Measurements from ENCODE around the gene TOMM40L. TPM values are rescaled to one million over a fixed set of nuclear protein-coding genes. Genes with fewer than 3 reads are reported as not detected.

The TOMM40L gene
- total RNA-seq, 1 experiment from 2014 or later = 9.2 TPM

DNA sequence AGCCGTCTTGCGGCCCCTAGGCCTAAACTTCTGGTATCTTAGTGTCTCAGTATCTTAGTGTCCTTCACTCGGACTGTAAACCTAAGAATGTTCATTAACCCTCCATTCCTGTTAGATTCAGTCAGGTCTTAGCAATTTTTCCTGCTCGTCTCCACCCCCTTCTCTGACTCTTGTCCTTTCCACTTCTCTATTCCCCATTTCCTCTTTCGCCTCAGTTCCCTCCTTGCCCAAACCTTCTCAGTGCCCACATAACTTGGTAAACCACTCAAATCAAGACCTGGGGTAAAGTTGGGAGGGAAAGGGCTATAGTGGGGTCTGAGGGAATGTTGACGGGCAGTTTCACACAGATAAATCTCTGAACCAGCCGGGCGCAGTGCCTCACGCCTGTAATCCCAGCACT is 11.5 kb upstream of the TOMM40L start:
- no peak overlapping the region for H3K4me3 ChIP-seq (ENCODE audit: low read depth in 2 of 2, low read length in 2 of 2)
- no peaks in the 10 kb centered on the region for H3K9me3 ChIP-seq (ENCODE audit: control insufficient read depth, insufficient read depth, low read depth, low read length)
- ChIA-PET POLR2A (no interaction called here), CTCF (no interaction called here)
- intact Hi-C loops (cut with micrococcal nuclease; ENCODE audit: unreplicated experiment) = no loop called here
- no peak for ATAC-seq
- H3K27me3 ChIP-seq (ENCODE audit: control insufficient read depth, insufficient read depth, low read length) = no peaks in the 10 kb centered on the region
- H3K27ac ChIP-seq (ENCODE audit: low read length) = no peak overlapping the region
- peaks cover 20% of the 10 kb centered on the region for H3K36me3 ChIP-seq (ENCODE audit: control insufficient read depth, insufficient read depth, low read length)
- in situ Hi-C loops (cut with HindIII; ENCODE audit: low pct_unique_long_range_greater_than_20kb, low sequenced_read_pairs) = loop anchor here (25.0 kb wide), 1 partner anchor 173 kb away; no protein-coding TSS in a partner anchor
- no TSS peak for BruUV-seq (replicated peaks)
- TF ChIP-seq, protein P1, sequence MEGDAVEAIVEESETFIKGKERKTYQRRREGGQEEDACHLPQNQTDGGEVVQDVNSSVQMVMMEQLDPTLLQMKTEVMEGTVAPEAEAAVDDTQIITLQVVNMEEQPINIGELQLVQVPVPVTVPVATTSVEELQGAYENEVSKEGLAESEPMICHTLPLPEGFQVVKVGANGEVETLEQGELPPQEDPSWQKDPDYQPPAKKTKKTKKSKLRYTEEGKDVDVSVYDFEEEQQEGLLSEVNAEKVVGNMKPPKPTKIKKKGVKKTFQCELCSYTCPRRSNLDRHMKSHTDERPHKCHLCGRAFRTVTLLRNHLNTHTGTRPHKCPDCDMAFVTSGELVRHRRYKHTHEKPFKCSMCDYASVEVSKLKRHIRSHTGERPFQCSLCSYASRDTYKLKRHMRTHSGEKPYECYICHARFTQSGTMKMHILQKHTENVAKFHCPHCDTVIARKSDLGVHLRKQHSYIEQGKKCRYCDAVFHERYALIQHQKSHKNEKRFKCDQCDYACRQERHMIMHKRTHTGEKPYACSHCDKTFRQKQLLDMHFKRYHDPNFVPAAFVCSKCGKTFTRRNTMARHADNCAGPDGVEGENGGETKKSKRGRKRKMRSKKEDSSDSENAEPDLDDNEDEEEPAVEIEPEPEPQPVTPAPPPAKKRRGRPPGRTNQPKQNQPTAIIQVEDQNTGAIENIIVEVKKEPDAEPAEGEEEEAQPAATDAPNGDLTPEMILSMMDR (IDR thresholded peaks at IDR 0.05) = no peak
- TF ChIP-seq, protein P2, sequence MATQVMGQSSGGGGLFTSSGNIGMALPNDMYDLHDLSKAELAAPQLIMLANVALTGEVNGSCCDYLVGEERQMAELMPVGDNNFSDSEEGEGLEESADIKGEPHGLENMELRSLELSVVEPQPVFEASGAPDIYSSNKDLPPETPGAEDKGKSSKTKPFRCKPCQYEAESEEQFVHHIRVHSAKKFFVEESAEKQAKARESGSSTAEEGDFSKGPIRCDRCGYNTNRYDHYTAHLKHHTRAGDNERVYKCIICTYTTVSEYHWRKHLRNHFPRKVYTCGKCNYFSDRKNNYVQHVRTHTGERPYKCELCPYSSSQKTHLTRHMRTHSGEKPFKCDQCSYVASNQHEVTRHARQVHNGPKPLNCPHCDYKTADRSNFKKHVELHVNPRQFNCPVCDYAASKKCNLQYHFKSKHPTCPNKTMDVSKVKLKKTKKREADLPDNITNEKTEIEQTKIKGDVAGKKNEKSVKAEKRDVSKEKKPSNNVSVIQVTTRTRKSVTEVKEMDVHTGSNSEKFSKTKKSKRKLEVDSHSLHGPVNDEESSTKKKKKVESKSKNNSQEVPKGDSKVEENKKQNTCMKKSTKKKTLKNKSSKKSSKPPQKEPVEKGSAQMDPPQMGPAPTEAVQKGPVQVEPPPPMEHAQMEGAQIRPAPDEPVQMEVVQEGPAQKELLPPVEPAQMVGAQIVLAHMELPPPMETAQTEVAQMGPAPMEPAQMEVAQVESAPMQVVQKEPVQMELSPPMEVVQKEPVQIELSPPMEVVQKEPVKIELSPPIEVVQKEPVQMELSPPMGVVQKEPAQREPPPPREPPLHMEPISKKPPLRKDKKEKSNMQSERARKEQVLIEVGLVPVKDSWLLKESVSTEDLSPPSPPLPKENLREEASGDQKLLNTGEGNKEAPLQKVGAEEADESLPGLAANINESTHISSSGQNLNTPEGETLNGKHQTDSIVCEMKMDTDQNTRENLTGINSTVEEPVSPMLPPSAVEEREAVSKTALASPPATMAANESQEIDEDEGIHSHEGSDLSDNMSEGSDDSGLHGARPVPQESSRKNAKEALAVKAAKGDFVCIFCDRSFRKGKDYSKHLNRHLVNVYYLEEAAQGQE (IDR thresholded peaks at IDR 0.05; ENCODE audit: insufficient read depth in 1 of 2, low read depth in 2 of 2, low read length in 1 of 2) = no peak
- TF ChIP-seq SIN3A (IDR thresholded peaks at IDR 0.05; ENCODE audit: borderline replicate concordance, insufficient read depth, low read depth, low read length) (no peak), TCF7L2 (IDR thresholded peaks at IDR 0.05; ENCODE audit: low read depth, low read length) (no peak), POLR2AphosphoS5 (IDR thresholded peaks at IDR 0.05; ENCODE audit: low read depth, low read length) (no peak)
- no peak for DNase-seq (ENCODE audit: low read depth, low spot score)
- no peaks in the 10 kb centered on the region for H3K4me1 ChIP-seq (ENCODE audit: control insufficient read depth, insufficient read depth, low read length)

DNA sequence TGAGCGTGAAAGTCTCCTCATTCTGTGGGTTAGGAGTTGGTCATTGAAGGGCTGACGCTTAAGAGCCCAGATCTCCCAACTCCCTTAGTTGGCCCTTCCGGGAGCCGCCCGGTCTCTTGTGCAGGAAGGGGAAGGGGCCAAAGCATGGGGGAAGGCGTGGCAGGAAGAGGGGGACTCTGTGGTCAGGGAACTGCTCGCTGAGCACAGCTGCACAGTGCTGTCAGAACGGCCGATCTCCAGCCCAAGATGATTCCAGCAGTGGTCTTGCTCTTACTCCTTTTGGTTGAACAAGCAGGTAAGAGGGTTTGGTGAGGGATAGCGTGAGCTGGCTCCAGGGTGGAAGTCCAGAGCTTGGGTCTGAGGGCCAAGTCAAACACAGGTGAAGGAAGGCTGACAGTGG is 10.8 kb upstream of the TOMM40L start, which contains the start of gene FCER1G:
TSS of gene FCER1G (plus strand) at position 220 of the 400 bp plus-strand sequence. CDS start at position 247, 27 bp downstream.
- POLR2A ChIA-PET = no interaction called here
- Histone ChIP-seq H3K4me3 (ENCODE audit: low read depth in 2 of 2, low read length in 2 of 2) (no peak within 1 kb of the TSS), H3K27ac (ENCODE audit: low read length) (no peak within 1 kb of the TSS), H3K36me3 (ENCODE audit: control insufficient read depth, insufficient read depth, low read length) (peaks cover 14% of the 10 kb centered on the region), H3K27me3 (ENCODE audit: control insufficient read depth, insufficient read depth, low read length) (no peaks in the 10 kb centered on the region), H3K4me1 (ENCODE audit: control insufficient read depth, insufficient read depth, low read length) (no peaks in the 10 kb centered on the region), H3K9me3 (ENCODE audit: control insufficient read depth, insufficient read depth, low read depth, low read length) (no peaks in the 10 kb centered on the region)
- intact Hi-C loops (cut with micrococcal nuclease; ENCODE audit: unreplicated experiment) = no loop called here
- no peak for ATAC-seq
- no peak for TF ChIP-seq SIN3A (IDR thresholded peaks at IDR 0.05; ENCODE audit: borderline replicate concordance, insufficient read depth, low read depth, low read length)
- TF ChIP-seq TCF7L2 (IDR thresholded peaks at IDR 0.05; ENCODE audit: low read depth, low read length) = no peak
- TF ChIP-seq POLR2AphosphoS5 (IDR thresholded peaks at IDR 0.05; ENCODE audit: low read depth, low read length) = peak; percentile 53; the same call in 1 of the 2 replicates
- TF ChIP-seq, protein P2 (IDR thresholded peaks at IDR 0.05; ENCODE audit: insufficient read depth in 1 of 2, low read depth in 2 of 2, low read length in 1 of 2) = no peak
- TF ChIP-seq, protein P1 (IDR thresholded peaks at IDR 0.05) = no peak
- CTCF ChIA-PET = interaction anchor here (0.5 kb wide), 1 partner anchor 193 kb away, joined by 3 read pairs; no protein-coding TSS in a partner anchor
- in situ Hi-C loops (cut with HindIII; ENCODE audit: low pct_unique_long_range_greater_than_20kb, low sequenced_read_pairs) = loop anchor here (25.0 kb wide), 1 partner anchor 172 kb away; no protein-coding TSS in a partner anchor
- no TSS peak for BruUV-seq (replicated peaks)
- DNase-seq (ENCODE audit: low read depth, low spot score) = no peak

Data from Panc1 (cell line).